HG02588 (cell line): ENCODE results near the gene POLA2.
"Not testable (repeated sequence)": the region's sequence is repeated elsewhere in the genome, so short reads cannot be mapped to it uniquely, and the experiment has no call there.

Source experiments
- ATAC-seq: cut with Tn5 transposase; IDR thresholded peaks from one replicate; pipeline ENCODE4 v1.9.1; 2021; ENCODE audit warnings: mild to moderate bottlenecking, moderate library complexity; ENCODE audit not compliant: unreplicated experiment

The POLA2 gene

DNA sequence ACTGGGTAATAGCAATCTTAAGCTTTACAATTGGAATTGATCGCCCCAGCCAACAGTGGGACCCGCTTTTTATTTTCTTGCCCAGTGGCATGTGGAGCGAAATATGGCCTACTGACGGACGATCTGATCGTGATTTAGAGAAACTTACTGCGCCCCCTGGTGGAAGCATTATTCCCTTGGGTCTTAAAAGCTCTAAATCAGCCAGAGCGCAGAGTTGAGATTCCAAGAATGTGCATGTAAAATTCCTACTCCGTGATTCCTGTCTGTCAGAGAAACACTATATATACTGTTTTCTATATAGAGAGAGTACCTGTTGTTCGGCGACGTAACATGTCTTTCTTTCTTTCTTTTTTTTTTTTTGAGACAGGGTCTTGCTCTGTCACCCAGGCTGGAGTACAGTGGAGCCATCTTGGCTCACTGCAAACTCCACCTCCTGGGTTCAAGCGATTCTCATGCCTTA, 68.2 kb downstream of the POLA2 start:
- no peak for ATAC-seq

DNA sequence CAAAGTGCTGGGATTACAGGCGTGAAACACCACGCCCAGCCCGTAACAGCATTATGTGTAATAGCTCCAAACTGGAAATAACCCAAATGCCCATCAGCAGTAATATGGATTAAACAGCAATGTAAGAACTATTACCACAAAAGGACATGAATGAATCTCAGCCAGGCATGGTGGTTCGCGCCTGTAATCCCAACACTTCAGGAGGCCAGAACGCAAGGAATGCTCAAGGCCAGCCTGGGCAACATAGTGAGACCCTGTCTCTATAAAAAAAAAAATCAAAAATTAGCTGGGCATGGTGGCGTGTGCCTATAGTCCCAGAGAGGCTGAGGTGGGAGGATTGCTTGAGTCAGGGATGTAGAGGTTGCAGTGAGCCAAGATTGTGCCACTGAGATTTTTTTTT, 68.8 kb downstream of the POLA2 start:
- ATAC-seq, result no peak

DNA sequence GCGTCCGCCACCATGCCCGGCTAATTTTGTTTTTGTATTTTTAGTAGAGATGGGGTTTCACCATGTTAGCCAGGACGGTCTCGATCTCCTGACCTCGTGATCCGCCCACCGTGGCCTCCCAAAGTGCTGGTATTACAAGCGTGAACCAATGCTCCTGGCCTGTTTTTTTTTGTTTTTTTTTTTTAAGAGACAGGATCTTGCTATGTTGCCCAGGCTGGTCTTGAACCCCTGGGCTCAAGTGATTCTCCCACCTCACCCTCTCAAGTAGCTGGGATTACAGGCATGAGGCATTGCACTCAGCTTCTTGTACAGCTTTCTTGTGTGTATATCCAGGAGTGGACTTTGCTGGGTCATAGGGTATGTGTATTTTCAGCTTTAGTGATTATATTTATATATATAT, 70.8 kb downstream of the POLA2 start:
- not testable (repeated sequence) for ATAC-seq

DNA sequence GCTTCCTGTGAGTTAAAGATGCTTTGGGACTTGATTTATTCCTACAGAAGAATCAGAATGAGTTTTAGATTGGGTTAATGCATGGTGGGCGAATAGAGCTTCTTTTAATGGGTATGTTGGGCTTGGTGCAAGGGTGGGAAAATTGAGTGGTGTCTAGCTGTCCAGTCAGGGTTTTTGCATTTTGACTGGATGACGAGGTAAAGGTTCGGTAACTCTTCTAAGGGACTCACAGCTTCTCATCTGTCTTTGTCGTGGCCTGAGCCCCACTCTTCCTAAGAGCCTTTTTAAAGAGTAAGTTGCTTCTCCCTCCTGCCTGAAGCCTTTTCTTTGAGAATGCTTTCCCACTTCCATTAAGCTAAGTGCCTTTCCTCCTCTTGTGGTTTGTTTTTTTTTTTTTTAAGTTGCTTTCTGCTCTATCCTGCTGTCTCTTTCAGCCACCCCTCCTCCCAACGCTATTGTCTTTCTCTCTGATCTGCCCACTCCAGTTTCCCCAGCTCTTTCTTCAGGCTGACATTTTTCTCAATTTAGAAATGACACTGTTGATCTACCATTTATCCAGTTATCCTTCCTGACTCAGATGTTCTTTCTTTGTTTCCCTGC, 73.0 kb downstream of the POLA2 start:
- no peak for ATAC-seq

DNA sequence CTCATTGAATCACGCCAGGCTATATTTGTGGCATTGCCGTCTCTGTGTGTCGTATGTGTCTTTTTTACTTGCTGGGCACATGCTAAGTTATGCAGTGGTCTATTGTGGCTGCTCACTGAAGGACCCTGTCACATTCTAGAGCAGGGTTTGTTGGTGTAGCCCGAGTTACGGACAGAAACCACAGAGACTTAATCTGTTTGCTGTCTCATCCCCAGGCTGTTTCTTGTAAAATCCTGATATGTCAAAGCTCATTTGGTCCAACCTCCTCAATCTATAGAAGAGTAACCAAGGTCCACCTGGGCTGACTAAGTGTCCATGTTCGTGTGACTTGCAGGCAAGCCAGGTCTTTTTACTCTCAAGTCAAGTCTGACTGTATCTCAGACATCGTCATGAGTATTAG, 76.9 kb downstream of the POLA2 start:
- no peak for ATAC-seq

DNA sequence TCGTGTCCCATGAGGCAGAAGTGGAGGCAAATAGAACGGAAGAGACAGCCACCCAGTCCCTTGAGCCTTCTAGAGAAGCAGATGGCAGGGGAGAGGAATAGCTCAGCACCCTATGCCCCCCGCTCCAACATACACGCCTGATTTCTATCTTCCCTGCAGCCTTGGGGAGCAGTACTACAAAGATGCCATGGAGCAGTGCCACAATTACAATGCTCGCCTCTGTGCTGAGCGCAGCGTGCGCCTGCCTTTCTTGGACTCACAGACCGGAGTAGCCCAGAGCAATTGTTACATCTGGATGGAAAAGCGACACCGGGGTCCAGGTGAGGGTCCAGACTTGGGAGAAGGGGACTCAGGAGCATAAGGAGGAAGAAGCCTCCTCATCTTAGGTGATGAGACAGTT, 78.5 kb downstream of the POLA2 start:
- no peak for ATAC-seq

DNA sequence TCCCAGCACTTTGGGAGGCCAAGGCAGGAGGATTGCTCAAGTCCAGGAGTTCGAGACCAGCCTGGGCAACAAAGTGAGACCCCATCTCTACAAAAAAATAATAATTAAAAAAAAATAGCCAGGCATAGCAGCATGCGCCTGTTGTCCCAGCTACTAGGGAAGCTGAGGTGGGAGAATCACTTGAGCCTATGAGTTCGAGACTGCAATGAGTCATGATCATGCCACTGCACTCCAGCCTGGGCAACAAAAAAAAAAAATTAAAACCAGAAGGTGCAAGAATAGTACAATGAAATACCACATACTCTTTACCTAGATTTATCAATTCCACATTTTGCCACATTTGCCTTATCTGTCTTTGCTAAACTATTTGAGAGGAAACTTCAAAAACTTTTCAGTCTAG, 80.1 kb downstream of the POLA2 start:
- ATAC-seq, result no peak
